ENCODE measurements around the gene MPPED2.

- TF ChIP-seq U2AF1 (optimal IDR thresholded peaks at IDR 0.05; ENCODE audit: low read depth, low read length) (no peak), ZNF546 (CRISPR knock-in tag; conservative IDR thresholded peaks at IDR 0.05) (no peak), PLRG1 (conservative IDR thresholded peaks at IDR 0.05) (no peak), ZNF777 (CRISPR knock-in tag; IDR thresholded peaks at IDR 0.05) (no peak)
Observed at GRCh38 chr11:30603357-30603756, 17.2 kb upstream of the MPPED2 start.
